RWPE1 (cell line): ENCODE measurements around the gene CERS6.

ENCODE experiments used
- CTCF ChIA-PET: fragments of 350-600 bp; sonication (Branson Sonifier 250); formaldehyde crosslinking; extraction: SDS; loops from one replicate; lab custom pipeline; 2021; lab: Yijun Ruan, JAX
- POLR2A ChIA-PET: fragments of 400-600 bp; formaldehyde crosslinking; extraction: SDS; loops from one replicate; lab custom pipeline; 2020; ENCODE audit warnings: antibody characterized with exemption; ENCODE audit not compliant: low non-redundant PET; lab: Yijun Ruan, JAX
- DNase-seq: peaks from one replicate; pipeline ENCODE4 v3.0.0; 2012; ENCODE audit warnings: low spot score
- H3K27ac ChIP-seq: fragments of 450-650 bp; 2 replicates; pipeline ENCODE4 v1.5.1; 2017
- TF ChIP-seq, protein P1 (sequence below): fragments of 450-650 bp; conservative IDR thresholded peaks from 2 replicates; pipeline ENCODE4 v1.5.1; 2017; ENCODE audit warnings: low read depth, mild to moderate bottlenecking

The CERS6 gene

DNA sequence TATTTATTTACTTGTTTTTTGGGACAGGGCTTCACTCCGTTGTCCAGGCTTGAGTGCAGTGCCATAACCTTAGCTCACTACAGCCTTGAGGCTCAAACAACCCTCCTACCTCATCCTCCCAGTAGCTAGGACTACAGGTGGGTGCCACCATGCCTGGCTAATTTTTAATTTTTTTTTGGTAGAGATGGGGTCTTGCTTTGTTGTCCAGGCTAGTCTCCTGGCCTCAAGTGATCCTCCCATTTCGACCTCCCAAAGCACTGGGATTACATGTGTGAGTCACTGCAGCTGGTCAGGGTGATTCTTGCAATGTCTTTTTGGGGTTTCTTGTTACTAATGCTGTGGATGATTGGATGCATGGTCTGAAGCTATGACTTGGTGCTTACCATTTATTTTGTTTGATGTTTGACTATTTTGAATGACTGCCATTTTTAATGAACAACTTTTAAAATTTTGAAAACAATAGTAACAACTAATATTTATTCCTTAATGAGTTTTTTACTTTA lies 6.5 kb downstream of the CERS6 start:
- no peak for DNase-seq
- POLR2A ChIA-PET, result no interaction called here
- H3K27ac ChIP-seq, result no peak overlapping the region
- TF ChIP-seq, protein P1, sequence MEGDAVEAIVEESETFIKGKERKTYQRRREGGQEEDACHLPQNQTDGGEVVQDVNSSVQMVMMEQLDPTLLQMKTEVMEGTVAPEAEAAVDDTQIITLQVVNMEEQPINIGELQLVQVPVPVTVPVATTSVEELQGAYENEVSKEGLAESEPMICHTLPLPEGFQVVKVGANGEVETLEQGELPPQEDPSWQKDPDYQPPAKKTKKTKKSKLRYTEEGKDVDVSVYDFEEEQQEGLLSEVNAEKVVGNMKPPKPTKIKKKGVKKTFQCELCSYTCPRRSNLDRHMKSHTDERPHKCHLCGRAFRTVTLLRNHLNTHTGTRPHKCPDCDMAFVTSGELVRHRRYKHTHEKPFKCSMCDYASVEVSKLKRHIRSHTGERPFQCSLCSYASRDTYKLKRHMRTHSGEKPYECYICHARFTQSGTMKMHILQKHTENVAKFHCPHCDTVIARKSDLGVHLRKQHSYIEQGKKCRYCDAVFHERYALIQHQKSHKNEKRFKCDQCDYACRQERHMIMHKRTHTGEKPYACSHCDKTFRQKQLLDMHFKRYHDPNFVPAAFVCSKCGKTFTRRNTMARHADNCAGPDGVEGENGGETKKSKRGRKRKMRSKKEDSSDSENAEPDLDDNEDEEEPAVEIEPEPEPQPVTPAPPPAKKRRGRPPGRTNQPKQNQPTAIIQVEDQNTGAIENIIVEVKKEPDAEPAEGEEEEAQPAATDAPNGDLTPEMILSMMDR, result no peak
- CTCF ChIA-PET, result interaction anchor here (0.6 kb wide), 1 partner anchor 12 kb away, joined by 3 read pairs; no protein-coding TSS in a partner anchor

DNA sequence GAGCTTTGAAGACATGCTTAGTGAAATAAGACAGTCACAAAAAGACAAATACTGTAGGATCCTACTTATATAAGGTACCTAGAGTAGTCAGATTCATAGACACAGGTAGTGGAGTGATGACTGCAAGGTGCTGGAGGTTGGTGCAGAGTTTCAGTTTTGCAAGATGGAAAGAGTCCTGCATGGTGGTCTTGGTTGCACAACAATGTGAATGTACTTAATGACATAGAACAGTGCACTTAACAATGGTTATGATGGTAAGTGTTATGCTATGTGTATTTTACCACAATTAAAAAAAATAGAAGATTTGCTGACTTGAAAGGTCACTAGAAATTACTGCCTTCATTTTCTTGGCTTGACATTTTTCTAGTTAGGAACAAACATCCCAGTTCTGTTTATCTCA lies 9.5 kb downstream of the CERS6 start:
- ChIA-PET POLR2A (no interaction called here), CTCF (interaction anchor here (1.7 kb wide), 1 partner anchor 10 kb away, joined by 5 read pairs; no protein-coding TSS in a partner anchor)

DNA sequence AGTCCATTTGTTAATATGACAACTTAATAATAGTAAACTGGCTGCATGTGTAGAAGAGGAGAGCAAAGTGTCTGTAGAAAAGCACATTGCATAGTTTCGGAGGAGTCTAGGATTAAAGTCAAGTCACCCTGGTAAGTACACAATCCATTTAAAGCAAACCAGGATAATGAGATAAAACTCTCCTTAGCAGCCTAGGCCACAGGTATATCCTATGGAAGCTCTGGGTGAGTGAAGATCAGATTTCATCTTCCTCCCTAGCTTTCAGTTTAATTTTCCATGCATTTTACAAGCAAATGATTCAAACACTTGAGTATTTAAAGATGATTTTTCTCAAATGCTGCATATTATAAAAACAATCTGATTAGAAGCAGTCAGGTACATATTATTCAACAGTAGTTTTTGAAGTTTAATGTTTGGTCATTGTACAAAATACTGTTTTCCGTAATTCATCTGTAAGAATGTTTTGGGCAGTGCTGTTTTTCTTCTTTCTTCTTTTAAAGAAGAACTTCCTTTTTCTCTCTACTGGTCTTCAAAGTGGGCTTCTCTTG lies 10.2 kb downstream of the CERS6 start:
- ChIA-PET CTCF (interaction anchor here (1.7 kb wide), 1 partner anchor 9 kb away, joined by 5 read pairs; no protein-coding TSS in a partner anchor), POLR2A (no interaction called here)
- DNase-seq, result no peak

More for the DNA sequence above, 9.5 kb downstream of the CERS6 start:
- no peak overlapping the region for H3K27ac ChIP-seq
- TF ChIP-seq, protein P1, result no peak
- DNase-seq, result no peak

DNA sequence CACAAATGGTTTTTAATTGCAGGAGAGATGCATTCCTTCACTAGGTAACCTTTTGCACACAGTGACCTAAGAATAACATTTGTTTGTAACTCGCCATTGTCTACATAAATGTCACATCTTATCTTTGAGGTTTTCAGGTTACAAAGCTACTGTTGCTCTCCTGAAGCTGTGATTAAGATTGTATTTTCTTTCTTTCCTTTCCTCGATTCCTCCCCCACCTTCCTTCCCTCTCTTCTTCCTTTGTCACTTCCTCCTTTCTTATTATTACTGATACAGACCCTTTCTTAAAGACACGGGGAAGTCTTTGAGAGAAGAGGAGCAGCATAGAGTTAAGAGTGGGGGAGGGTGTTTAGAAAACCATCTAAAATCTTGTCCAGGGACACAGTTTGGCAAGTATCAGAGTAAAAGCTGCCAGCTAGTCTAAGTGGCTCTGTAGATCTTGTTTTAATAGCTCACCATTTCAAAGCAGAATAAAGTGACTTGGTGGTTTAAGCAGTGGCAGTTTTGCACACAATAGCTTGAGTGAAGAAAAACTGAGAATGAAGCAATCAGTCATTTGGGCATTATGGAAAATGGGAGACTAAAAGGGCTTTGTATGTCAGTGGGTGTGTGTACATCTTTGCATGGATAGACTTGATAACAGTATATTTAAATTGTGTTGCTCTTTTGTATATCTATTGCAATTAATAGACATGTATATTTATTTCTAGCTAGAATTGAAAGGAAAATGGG lies 10.9 kb downstream of the CERS6 start:
- CTCF ChIA-PET, result no interaction called here
- TF ChIP-seq, protein P1, result no peak
- no peak overlapping the region for H3K27ac ChIP-seq
- DNase-seq, result no peak
- POLR2A ChIA-PET, result no interaction called here

More for the DNA sequence above, 10.2 kb downstream of the CERS6 start:
- H3K27ac ChIP-seq, result no peak overlapping the region
- TF ChIP-seq, protein P1, result no peak

DNA sequence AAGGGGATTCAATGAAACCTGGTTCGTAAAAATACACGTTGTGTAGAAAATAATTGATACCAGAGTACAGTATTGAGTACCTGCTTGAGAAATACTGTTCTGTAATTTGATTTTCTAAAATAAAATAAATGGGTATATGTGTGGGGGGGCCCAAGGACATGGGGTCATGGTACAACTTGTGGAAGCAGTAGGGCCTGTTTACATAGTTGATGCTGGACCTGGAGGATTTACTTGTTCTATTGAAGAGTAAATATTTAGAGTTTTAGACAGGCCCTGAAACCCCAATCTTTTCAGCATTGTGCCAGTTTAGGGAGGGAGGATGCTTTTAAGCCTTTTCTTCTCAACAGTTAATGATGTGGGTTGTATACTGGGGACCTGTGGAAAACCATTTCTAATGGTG lies 11.7 kb downstream of the CERS6 start:
- H3K27ac ChIP-seq, result no peak overlapping the region
- no peak for DNase-seq
- ChIA-PET CTCF (no interaction called here), POLR2A (no interaction called here)
- TF ChIP-seq, protein P1, result no peak

DNA sequence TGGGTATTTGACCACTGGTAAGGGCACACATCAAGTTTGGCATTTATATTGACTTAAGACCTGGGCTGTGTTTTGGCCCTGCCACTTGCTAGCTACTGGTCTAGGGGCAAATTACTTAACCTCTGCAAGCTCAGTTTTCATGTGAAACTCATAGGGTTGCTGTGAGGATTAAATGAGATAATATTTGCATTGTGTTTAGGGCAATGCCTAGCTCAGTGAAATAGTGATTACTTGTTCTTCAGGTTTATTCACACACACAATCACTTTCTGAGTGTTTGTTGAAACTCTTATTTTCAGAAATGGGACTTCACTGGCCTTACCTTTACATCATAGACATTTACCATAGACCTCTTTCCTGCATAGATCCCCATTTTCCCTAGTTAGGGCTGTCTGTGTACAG lies 12.3 kb downstream of the CERS6 start:
- ChIA-PET POLR2A (no interaction called here), CTCF (no interaction called here)
- DNase-seq, result no peak
- no peak overlapping the region for H3K27ac ChIP-seq
- TF ChIP-seq, protein P1, result no peak
